SK-N-SH treated with all-trans-retinoic acid at 6 μM for 48 hours (cell line): ENCODE measurements around the gene PRKAR1B.

Experiments used
- ARNTL ChIP-seq: fragments of 450-650 bp; formaldehyde crosslinking; IDR thresholded peaks from 2 replicates; pipeline ENCODE4 v1.5.0; 2020; ENCODE audit warnings: low read depth, mild to moderate bottlenecking, moderate library complexity, borderline replicate concordance
- BACH2 ChIP-seq: fragments of 250-450 bp; sonication (Bioruptor Pico); IDR thresholded peaks from 2 replicates; pipeline ENCODE4 v1.9.0; 2021; ENCODE audit warnings: mild to moderate bottlenecking, borderline replicate concordance
- PPARA ChIP-seq: fragments of 250-450 bp; sonication (Bioruptor Pico); IDR thresholded peaks from 2 replicates; pipeline ENCODE4 v1.5.0; 2020; ENCODE audit warnings: mild to moderate bottlenecking, borderline replicate concordance
- RARB ChIP-seq: fragments of 250-450 bp; sonication (Bioruptor Pico); IDR thresholded peaks from 2 replicates; pipeline ENCODE4 v1.8.0; 2021; ENCODE audit warnings: mild to moderate bottlenecking, moderate library complexity
- TOX ChIP-seq: fragments of 250-450 bp; sonication (Bioruptor Pico); IDR thresholded peaks from 2 replicates; pipeline ENCODE4 v1.8.0; 2021; ENCODE audit warnings: mild to moderate bottlenecking, moderate library complexity, borderline replicate concordance
- ZFP3 ChIP-seq: fragments of 250-450 bp; sonication (Bioruptor Pico); IDR thresholded peaks from 2 replicates; pipeline ENCODE4 v1.5.0; 2020; ENCODE audit warnings: mild to moderate bottlenecking, moderate library complexity
- ZNF70 ChIP-seq: fragments of 450-650 bp; formaldehyde crosslinking; IDR thresholded peaks from 2 replicates; pipeline ENCODE4 v1.5.0; 2020; ENCODE audit warnings: mild to moderate bottlenecking, moderate library complexity
- TF ChIP-seq, protein P1 (sequence below): fragments of 250-450 bp; sonication (Bioruptor Pico); IDR thresholded peaks from 2 replicates; pipeline ENCODE4 v1.5.1; 2021; ENCODE audit warnings: mild to moderate bottlenecking, moderate library complexity

DNA sequence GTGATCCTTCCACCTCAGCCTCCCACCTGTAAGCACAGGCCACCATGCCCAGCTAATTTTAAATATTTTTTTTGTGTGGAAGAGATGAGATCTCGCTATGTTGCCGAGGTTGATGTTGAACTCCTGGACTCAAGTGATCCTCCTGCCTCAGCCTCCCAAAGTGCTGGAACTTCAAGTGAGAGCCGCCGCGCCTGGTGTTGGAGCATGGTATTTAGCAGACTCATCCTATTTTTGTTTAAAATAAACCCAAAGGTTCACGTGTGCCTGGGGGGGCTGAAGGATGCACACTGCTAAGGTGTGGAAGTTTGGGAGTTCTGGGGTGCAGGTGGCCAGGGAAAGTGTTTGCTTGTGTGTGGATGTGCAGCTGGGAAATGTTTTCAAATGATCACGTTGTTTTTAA lies 225.6 kb downstream of the PRKAR1B start:
- TF ChIP-seq, protein P1, sequence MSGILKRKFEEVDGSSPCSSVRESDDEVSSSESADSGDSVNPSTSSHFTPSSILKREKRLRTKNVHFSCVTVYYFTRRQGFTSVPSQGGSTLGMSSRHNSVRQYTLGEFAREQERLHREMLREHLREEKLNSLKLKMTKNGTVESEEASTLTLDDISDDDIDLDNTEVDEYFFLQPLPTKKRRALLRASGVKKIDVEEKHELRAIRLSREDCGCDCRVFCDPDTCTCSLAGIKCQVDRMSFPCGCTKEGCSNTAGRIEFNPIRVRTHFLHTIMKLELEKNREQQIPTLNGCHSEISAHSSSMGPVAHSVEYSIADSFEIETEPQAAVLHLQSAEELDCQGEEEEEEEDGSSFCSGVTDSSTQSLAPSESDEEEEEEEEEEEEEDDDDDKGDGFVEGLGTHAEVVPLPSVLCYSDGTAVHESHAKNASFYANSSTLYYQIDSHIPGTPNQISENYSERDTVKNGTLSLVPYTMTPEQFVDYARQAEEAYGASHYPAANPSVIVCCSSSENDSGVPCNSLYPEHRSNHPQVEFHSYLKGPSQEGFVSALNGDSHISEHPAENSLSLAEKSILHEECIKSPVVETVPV: no peak
- TF ChIP-seq PPARA (CRISPR knock-in tag): no peak
- no peak for TF ChIP-seq ARNTL (CRISPR knock-in tag)
- TF ChIP-seq ZFP3 (CRISPR knock-in tag): no peak
- TF ChIP-seq BACH2 (CRISPR knock-in tag): no peak
- TF ChIP-seq ZNF70 (CRISPR knock-in tag): no peak
- no peak for TF ChIP-seq TOX (CRISPR knock-in tag)
- no peak for TF ChIP-seq RARB (CRISPR knock-in tag)
